Measurements from ENCODE around the gene LRRC74B.
"Not testable (repeated sequence)": the region's sequence is repeated elsewhere in the genome, so short reads cannot be mapped to it uniquely, and the experiment has no call there.

LRRC74B gene

GRCh38 chr22:21032037-21032867 is 13.5 kb upstream of the LRRC74B start, which contains the start of gene SLC7A4:
Gene SLC7A4 (minus strand): TSS chr22:21032561. CDS start chr22:21031812, 749 bp downstream.
- DNase-seq (ENCODE audit: low spot score) = no peak

- DNase-seq (ENCODE audit: low spot score) = no peak
Observed at GRCh38 chr22:21032868-21033688, 12.7 kb upstream of the LRRC74B start.

GRCh38 chr22:21033895-21034294 is 11.9 kb upstream of the LRRC74B start:
- DNase-seq (ENCODE audit: low spot score) = no peak

GRCh38 chr22:21034989-21035388 is 10.8 kb upstream of the LRRC74B start:
- DNase-seq (ENCODE audit: low spot score) = no peak

GRCh38 chr22:21038405-21038804 is 7.3 kb upstream of the LRRC74B start:
- DNase-seq (ENCODE audit: low spot score) = no peak

GRCh38 chr22:21039158-21039557 is 6.6 kb upstream of the LRRC74B start:
- not testable (repeated sequence) for DNase-seq (ENCODE audit: low spot score)

- DNase-seq (ENCODE audit: low spot score) = no peak
Observed at GRCh38 chr22:21041937-21042336, 3.8 kb upstream of the LRRC74B start.

- DNase-seq (ENCODE audit: low spot score) = no peak
Observed at GRCh38 chr22:21042978-21043859, 2.5 kb upstream of the LRRC74B start.

GRCh38 chr22:21043860-21044535 is 1.7 kb upstream of the LRRC74B start:
- DNase-seq (ENCODE audit: low spot score) = no peak

GRCh38 chr22:21044931-21045584 is 688 bp upstream of the LRRC74B start:
- DNase-seq (ENCODE audit: low spot score) = no peak

GRCh38 chr22:21047035-21047661 is 1.4 kb downstream of the LRRC74B start:
- no peak for DNase-seq (ENCODE audit: low spot score)

- no peak for DNase-seq (ENCODE audit: low spot score)
Observed at GRCh38 chr22:21047730-21048129, 2.0 kb downstream of the LRRC74B start.

GRCh38 chr22:21048448-21048847 is 2.7 kb downstream of the LRRC74B start:
- not testable (repeated sequence) for DNase-seq (ENCODE audit: low spot score)

GRCh38 chr22:21048965-21049364 is 3.2 kb downstream of the LRRC74B start:
- DNase-seq (ENCODE audit: low spot score) = not testable (repeated sequence)

- DNase-seq (ENCODE audit: low spot score) = no peak
Observed at GRCh38 chr22:21051145-21051830, 5.5 kb downstream of the LRRC74B start.

- DNase-seq (ENCODE audit: low spot score) = no peak
Observed at GRCh38 chr22:21051831-21052400, 6.2 kb downstream of the LRRC74B start.

- DNase-seq (ENCODE audit: low spot score) = no peak
Observed at GRCh38 chr22:21052715-21053459, 7.1 kb downstream of the LRRC74B start.

GRCh38 chr22:21054046-21054713 is 8.4 kb downstream of the LRRC74B start:
- DNase-seq (ENCODE audit: low spot score) = no peak
